Endothelial cell of hepatic sinusoid (primary cell): ENCODE data around the gene LRRC14B.

Experiments
- in situ Hi-C: cut with HindIII; loops from 2 replicates; pipeline ENCODE4 v1.10.0; 2017; ENCODE audit warnings: low sequenced_read_pairs

The LRRC14B gene

GRCh38 chr5:173392-174290, 17.7 kb upstream of the LRRC14B start:
- in situ Hi-C loops: no loop called here

- in situ Hi-C loops: no loop called here
Measured at GRCh38 chr5:174291-174600, 17.0 kb upstream of the LRRC14B start.

DNA sequence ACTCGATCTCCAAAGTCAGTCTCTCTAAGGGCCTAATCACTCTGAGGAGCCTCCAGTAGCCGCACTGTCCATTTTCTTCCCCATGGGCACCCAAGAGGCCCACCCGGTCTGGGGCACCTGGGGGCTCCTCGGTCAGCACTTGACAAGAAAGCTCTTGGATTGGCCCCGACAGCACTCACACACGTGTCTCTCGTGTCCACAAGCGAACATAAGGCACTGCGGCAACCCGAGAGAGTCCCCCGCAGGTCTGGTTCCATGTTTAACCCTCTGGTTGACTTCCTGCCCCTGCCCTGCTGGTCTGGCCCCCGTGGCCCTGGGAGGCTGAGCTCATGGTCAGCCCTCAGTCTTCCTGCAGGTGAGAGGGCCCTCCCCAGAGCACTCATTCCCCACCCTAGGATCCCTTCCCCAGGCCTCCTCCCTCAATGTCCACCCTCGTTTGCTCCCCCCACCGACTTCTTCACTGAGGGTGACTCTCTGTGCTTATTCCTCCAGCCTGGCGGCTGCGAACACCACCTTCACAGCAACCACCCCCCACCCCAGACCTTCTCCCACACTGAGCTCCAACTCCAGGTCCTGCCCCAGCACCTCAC, 16.3 kb upstream of the LRRC14B start:
- in situ Hi-C loops: no loop called here

DNA sequence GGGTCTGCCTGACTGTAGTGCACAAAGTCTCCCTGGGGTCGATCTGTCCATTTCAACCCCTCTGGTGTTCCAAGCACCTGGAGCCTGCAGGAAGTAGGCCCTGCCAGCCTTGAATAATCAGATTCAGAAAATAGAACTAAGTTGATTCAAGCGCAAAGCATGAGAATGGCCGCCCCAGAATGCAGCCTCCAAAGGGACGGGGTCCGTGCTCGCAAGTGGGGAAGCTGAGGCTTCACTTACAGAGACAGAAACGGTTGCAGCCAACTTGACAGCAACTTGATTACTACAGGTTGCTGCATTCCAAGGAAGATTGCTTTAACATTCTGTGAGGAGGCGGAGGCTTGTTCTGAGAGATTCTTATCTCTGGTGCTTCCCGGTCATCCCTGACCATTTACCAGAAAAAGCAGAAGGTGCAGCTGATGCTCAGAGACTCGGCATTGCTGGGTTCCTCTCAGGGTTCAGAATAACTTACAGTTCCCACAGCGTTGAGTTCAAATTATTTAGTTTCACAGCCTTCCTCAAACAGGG, 14.9 kb upstream of the LRRC14B start:
- in situ Hi-C loops: no loop called here

DNA sequence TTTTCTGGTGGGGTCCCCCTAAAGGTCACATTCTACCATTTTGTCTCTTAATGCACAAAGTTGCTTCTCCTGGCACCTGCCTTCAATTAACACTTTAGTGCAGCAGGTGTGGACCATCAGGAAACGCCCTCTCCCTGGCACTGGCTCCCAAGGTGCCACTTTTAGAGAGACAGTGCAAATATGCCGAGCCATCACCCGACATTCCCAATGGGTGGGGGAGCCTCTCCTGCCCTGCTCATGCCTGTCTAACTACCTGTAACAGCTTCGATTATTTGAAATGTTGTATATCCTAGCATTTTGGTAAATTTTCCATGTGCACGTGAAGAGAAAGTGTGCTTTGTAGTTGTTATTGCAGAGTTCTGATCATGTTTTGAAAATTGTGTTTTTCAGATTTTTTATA, 13.2 kb upstream of the LRRC14B start:
- in situ Hi-C loops: no loop called here

- in situ Hi-C loops: no loop called here
Measured at GRCh38 chr5:179401-179800, 11.9 kb upstream of the LRRC14B start.

DNA sequence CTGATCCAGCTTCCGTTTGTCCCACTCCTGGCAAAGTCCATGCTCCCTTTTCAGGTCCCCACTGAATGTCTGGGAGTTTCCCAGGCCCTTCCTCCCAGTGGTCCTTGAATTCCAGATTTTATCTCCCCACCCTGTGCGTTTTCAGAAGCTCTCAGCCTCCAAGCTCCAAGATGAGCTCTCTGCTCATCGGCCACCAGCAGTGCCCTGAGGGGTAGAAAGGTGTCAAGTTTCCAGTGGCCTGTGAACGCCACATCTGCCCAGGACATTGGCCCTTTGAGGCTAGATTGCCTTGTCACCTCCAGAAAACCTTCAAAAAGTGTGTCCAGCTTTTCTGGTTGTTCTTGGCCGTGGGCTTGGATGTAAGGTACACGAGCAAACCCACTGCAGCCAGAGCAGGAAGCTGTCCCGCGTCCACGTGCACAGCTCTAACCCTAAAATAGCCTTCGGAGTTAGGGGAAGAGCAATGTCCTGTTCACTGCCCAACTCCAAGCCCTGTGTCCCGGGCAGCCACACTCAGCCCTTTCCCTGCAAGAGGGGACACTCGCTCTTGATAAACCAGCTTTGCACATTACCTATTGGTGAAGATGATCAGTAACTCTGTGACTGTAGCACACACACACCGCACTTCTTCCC, 10.9 kb upstream of the LRRC14B start:
- in situ Hi-C loops: no loop called here

GRCh38 chr5:181160-181559, 10.1 kb upstream of the LRRC14B start:
- in situ Hi-C loops: no loop called here

DNA sequence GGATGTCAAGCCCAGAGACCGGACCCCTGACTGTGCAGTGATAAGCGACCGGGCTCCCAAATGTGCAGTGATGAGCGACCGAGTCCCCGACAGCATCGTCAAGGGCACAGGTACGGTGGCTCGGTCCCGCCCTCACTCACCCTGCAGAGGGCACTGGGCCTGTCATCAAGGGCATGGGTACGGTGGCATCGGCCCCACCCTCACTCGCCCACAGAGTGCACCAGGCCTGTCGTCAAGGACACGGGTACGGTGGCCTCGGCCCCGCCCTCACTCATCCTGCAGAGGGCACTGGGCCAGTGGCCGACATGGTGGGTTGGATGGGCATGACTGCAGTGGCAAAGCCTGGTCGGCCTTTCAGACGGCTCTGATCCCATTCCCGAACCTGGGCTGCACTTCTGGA, 9.7 kb upstream of the LRRC14B start:
- in situ Hi-C loops: no loop called here

- in situ Hi-C loops: no loop called here
Measured at GRCh38 chr5:182126-182525, 9.2 kb upstream of the LRRC14B start.

GRCh38 chr5:184471-184870, 6.8 kb upstream of the LRRC14B start:
- in situ Hi-C loops: no loop called here

- in situ Hi-C loops: no loop called here
Measured at GRCh38 chr5:185095-186070, 5.9 kb upstream of the LRRC14B start.

DNA sequence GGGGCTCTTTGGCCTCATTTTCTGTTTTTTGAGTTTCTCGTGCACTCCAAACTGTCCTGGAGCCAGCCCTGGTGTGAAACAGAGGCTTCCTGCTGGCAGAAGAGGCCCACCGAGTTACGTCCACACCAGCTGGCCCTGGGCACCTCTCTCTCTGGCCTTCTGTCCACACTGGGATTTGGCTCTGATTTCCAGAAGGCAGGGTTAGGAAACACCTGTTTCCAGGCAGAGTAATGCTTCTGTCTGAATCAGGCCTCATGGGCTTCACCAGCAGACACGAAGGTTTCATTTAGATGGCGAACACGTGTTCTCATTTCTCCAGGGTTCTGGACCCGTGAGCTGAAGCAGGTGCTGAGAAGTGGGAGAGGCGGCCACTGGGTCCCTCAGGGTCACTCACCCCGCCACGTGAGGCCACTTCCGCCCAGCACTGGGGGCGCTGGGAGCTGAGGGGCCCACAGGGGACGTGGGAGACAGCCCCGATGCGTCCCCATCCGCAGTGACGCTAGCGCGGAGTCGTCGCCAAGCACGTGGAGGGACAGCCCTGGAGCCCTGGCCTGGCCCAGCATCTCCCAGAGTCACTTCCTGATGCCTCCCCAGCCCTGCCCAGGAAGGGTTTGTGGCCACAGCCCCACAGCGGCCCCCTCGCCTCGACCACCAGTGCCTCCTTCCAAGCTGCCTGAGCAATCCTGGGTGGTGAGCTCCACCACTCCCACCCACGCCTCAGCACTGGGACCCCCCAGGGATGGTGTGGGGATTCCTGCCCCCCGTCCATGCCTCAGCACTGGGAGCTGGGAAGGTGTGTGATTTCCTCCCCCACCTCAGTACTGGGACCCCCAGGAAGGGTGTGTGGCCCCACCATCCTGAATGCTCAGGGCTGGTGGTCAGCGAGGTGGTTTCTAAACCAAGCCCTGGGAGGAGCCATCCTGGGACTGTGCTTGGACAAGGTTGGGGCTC, 4.9 kb upstream of the LRRC14B start:
- in situ Hi-C loops: no loop called here

- in situ Hi-C loops: no loop called here
Measured at GRCh38 chr5:187042-187431, 4.3 kb upstream of the LRRC14B start.

DNA sequence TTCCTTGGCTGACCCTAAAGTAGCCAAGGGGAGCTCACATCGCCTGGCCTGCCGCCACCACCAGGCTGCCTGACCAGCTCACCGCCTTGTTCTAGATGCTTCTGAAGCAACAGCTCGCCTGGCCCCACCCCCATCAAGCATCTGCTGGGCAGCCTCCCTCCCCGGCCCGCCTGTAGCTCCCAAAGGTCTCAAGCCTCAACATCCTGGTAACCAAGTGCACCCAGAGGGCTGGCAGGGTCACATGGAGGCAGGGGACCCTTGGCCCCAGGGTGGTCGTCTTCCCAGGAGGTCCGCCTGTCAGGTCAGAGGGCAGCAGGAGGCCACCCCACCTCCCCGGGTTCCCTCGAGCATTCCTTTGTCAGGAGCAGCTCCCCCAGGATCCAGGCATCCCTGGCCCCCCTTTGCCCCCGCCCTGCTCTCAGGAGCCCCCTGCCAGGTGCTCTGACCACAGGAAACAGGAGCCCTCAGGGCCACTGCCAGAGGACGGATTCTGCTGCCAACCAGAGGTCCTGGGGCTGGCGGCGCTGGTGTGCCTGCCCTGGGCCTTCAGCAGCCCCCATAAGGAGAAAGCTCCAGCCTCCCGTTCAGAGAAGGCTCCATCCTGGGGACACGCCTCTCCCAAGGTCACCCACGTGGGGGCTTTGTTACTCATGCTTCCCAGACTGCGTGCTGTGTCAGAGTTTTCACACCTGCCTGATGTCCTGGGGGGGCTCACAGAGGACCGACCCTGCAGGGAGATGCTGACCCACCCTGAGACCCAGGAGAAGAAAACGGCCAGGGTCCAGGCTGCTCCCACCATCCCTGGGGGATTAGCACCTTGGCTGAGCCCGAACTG, 3.5 kb upstream of the LRRC14B start:
- in situ Hi-C loops: no loop called here

GRCh38 chr5:188488-189481, 2.5 kb upstream of the LRRC14B start:
- in situ Hi-C loops: no loop called here

DNA sequence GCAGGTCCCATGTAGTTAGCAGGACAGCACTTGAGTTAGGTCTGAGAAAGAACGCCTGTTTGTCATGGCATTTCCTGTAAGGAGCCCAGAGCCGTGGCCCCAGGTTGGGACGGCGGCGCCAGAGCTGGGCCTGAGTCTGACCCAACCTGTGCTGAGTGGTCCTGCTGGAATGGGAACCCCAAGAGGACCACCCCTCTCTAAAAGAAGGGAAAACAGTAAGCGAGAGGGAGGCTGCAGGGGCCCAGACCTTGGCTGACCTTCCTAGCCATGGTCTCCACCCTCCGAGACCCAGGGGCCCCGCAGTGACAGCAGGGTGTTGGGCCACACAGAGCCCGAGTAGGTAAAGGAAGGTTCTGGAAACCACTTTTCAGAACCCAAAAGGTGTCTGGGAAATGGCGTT, 1.8 kb upstream of the LRRC14B start:
- in situ Hi-C loops: no loop called here

DNA sequence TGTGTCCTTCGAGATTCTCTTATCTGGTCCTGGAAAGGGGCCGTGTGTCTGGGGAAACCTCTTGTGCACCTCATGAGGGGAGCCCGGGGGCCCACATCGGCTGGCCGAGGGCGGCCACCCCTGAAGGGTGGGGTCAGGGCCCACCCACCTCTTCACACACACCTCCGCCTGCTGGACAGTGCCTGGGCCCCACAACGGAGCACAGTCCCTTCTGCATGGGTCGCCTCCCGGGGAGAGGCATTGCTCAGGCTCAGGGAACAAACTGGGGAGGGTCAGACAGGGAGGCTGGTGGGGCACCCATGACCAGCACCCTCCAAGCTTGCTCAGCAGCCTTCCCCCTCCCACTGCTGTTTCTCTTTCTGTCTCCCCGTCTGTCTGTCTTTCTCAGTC, 1.3 kb upstream of the LRRC14B start:
- in situ Hi-C loops: no loop called here
